GM18951 (cell line): ENCODE results near the gene NBPF15.
"Not testable (repeated sequence)": the region's sequence is repeated elsewhere in the genome, so short reads cannot be mapped to it uniquely, and the experiment has no call there.

Experiments
- POLR2A ChIP-seq: IDR thresholded peaks from 4 replicates; pipeline ENCODE4 v1.6.1; 2011; ENCODE audit warnings: mild to moderate bottlenecking; ENCODE audit not compliant: insufficient read length, insufficient read depth; ENCODE audit errors: extremely low read depth
- in situ Hi-C: fragments of 300-500 bp; cut with MboI; formaldehyde crosslinking; loops from one replicate; pipeline ENCODE4 v1.12.0; 2022; ENCODE audit warnings: low sequenced_read_pairs, mixed read lengths, inconsistent platforms; ENCODE audit not compliant: unreplicated experiment

The NBPF15 gene

GRCh38 chr1:144412491-144413403 is 48.7 kb downstream of the NBPF15 start:
- TF ChIP-seq POLR2A: peak; percentile 94
- in situ Hi-C loops: not testable (repeated sequence)

DNA sequence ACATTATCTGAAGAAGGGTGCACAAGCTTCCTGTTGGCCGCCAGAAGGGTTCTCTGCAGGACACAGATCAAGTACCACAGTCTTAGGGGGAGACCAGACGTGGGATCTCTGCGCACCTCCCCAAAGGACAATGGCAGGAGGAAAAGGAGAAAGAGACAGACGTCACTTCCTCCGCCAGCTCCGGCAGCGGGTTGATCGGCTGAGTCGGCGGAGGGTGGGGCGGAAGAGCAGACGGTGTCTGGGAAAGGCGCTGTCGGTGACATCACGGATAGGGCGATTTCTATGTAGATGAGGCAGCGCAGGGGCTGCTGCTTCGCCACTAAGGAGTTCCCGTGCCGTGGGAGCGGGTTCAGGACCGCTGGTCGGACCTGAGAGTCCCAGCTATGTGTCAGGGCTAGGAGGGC is 49.4 kb downstream of the NBPF15 start:
- in situ Hi-C loops: not testable (repeated sequence)

DNA sequence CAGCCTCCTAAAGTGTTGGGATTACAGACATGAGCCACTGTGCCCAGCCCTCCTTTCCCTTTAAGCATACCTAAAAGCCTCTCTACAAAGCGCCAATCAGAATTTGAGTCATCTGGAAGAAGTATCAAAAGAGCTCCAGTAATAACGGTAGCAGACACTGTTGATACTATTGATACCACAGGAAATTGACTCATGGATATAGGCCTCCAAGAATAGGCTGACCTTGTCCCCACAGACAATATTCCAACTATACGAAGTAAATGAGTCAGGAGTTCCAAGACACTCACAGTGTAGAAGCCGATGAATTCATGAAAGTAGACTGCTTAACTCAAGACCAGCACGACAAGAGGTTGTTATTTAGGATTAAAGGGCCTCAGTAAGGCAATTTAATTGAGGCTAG is 58.7 kb downstream of the NBPF15 start:
- in situ Hi-C loops: not testable (repeated sequence)

DNA sequence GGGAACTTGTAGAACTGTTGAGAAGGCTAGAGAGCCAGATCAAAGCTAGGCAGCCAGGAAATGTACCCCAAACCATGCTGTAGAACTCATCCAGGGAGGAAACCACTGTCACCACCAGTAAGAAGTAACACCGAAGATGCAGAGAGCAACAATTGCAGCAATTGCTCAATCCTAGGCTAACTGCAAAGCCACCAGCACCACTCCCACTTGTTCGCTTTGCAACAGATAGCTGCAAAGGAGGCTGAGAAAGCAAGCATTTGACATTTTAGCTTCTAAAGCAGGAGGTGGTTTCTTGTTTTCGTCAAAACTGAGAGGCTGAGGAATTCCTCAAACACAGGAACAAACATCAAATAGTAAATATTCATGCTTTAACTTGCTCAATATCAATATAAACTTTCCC is 89.8 kb downstream of the NBPF15 start:
- in situ Hi-C loops: not testable (repeated sequence)
